Kidney (tissue), 14 donors: ENCODE results near the gene ZNF467. TPM values are rescaled to one million over a fixed set of nuclear protein-coding genes. Genes with fewer than 3 reads are reported as not detected.

ENCODE experiments used
- DNase-seq, 5 donors: peaks; one replicate each; pipeline ENCODE4 v3.0.0-alpha.2; 2013 to 2020
- FAIRE-seq: peaks from 2 replicates; lab custom pipeline; 2012; peaks lifted over from hg19 to GRCh38; lab: Jason Lieb, UNC
- H3K27ac ChIP-seq, 2 donors: one replicate each; pipeline ENCODE4 v1.7.0; 2013; ENCODE audit warnings: low read depth in 2 of 2, low read length in 2 of 2, inconsistent platforms in 1 of 2
- H3K27me3 ChIP-seq: one replicate; pipeline ENCODE4 v1.7.1; 2013; ENCODE audit warnings: low read length, inconsistent platforms; ENCODE audit not compliant: control insufficient read depth, insufficient read depth
- H3K36me3 ChIP-seq, 3 donors: one replicate each; pipeline versions ENCODE4 v1.7.0 to v1.7.1; 2013; ENCODE audit warnings: low read length in 3 of 3, control low read depth in 1 of 3, inconsistent platforms in 1 of 3; ENCODE audit not compliant: insufficient read depth in 3 of 3, control insufficient read depth in 2 of 3
- H3K4me1 ChIP-seq, 3 donors: one replicate each; pipeline versions ENCODE4 v1.7.0 to v1.7.1; 2013; ENCODE audit warnings: low read length in 3 of 3, inconsistent platforms in 1 of 3, low read depth in 1 of 3; ENCODE audit not compliant: control insufficient read depth in 2 of 3, insufficient read depth in 2 of 3
- H3K4me3 ChIP-seq, 3 donors: one replicate each; pipeline versions ENCODE4 v1.7.0 to v1.8.1; 2013; ENCODE audit warnings: low read length in 3 of 3, control low read depth in 1 of 3, inconsistent platforms in 1 of 3
- H3K9ac ChIP-seq, 3 donors: one replicate each; pipeline versions ENCODE4 v1.7.0 to v1.7.1; 2013; ENCODE audit warnings: low read length in 3 of 3, control low read depth in 1 of 3, inconsistent platforms in 1 of 3
- H3K9me3 ChIP-seq, 3 donors: one replicate each; pipeline versions ENCODE4 v1.7.0 to v1.7.1; 2013; ENCODE audit warnings: low read length in 3 of 3, control low read depth in 1 of 3, inconsistent platforms in 1 of 3; ENCODE audit not compliant: control insufficient read depth in 2 of 3, insufficient read depth in 1 of 3
- CTCF ChIP-seq: IDR thresholded peaks from 3 replicates; pipeline ENCODE4 v1.5.1; 2012; ENCODE audit warnings: mild to moderate bottlenecking, moderate library complexity, borderline replicate concordance; ENCODE audit not compliant: insufficient read depth; ENCODE audit errors: extremely low read depth
- intact Hi-C: fragments of 100-400 bp; cut with DNase I; formaldehyde crosslinking; loops from one replicate; pipeline ENCODE4 v1.11.1; 2022
- polyA plus RNA-seq: library from polyadenylated mRNA; stranded (reverse); fragments of 350-450 nt; fragmentation: Illumina TruSeq; extraction: RNeasy Lipid Tissue Mini Kit (QIAGEN cat#74804); gene quantifications from one replicate; pipeline ENCODE4 v1.2.3, GENCODE V29; 2014; ENCODE audit warnings: low read depth, low replicate concordance; ENCODE audit not compliant: insufficient read depth
- total RNA-seq: library from RNA; stranded (reverse); fragmentation: NEBNext Ultra II Directional; extraction: Animal tissue kit (Norgen Biotek cat#: 25700); gene quantifications from one replicate; pipeline ENCODE4 v1.2.1, GENCODE V29; 2021
- donor health status: control.
- donor health status: control.
- donor health status: control.
- donor health status: control.
- donor health status: control.
- donor health status: DM: yes; HTN: yes; CAD: no.
- donor health status: Normal renal cell carcinoma (clear cell type).

The ZNF467 gene
- total and polyA plus RNA-seq, 2 donors from 2014 or later: 15.0 to 24.5 TPM

GRCh38 chr7:149781921-149782320, 8.5 kb upstream of the ZNF467 start:
- no peak for DNase-seq
- no peak overlapping the region for H3K27ac ChIP-seq
- FAIRE-seq: no peak
- no peaks in the 10 kb centered on the region for H3K9me3 ChIP-seq
- H3K4me1 ChIP-seq: peaks cover 0 to under 1% (median 0%) of the 10 kb centered on the region in 3 donors
- H3K4me3 ChIP-seq: no peak overlapping the region
- H3K9ac ChIP-seq: no peak overlapping the region
- H3K36me3 ChIP-seq: no peaks in the 10 kb centered on the region
- intact Hi-C loops: no loop called here
- H3K27me3 ChIP-seq: no peaks in the 10 kb centered on the region
- no peak for TF ChIP-seq CTCF

- intact Hi-C loops: no loop called here
- Histone ChIP-seq H3K36me3 (no peaks in the 10 kb centered on the region), H3K9me3 (no peaks in the 10 kb centered on the region), H3K27me3 (no peaks in the 10 kb centered on the region), H3K9ac (no peak overlapping the region), H3K4me1 (peaks cover 0 to 3% (median 0%) of the 10 kb centered on the region in 3 donors), H3K4me3 (no peak overlapping the region), H3K27ac (no peak overlapping the region)
- DNase-seq (peak in 1 of 5 donors; percentile 75), FAIRE-seq (no peak)
- no peak for TF ChIP-seq CTCF
Observed at GRCh38 chr7:149780636-149781419, 7.4 kb upstream of the ZNF467 start.

- FAIRE-seq: no peak
Observed at GRCh38 chr7:149780056-149780455, 6.7 kb upstream of the ZNF467 start.

More at GRCh38 chr7:149780056-149780455, 6.7 kb upstream of the ZNF467 start:
- Histone ChIP-seq H3K27ac (no peak overlapping the region), H3K36me3 (no peaks in the 10 kb centered on the region), H3K9me3 (no peaks in the 10 kb centered on the region), H3K9ac (no peak overlapping the region), H3K4me1 (peaks cover 0 to 4% (median 0%) of the 10 kb centered on the region in 3 donors), H3K27me3 (no peaks in the 10 kb centered on the region), H3K4me3 (no peak overlapping the region)
- intact Hi-C loops: no loop called here
- no peak for TF ChIP-seq CTCF
- peak in 1 of 5 donors; percentile 66 for DNase-seq
